ENCODE measurements around the gene CDK8.

- no peak for TF ChIP-seq CTCF (IDR thresholded peaks at IDR 0.05; ENCODE audit: low read depth, low read length, poor library complexity, severe bottlenecking)
- TF ChIP-seq EZH2phosphoT487 (IDR thresholded peaks at IDR 0.05; ENCODE audit: borderline replicate concordance, low read length), result no peak
Observed at GRCh38 chr13:26377038-26377437, 123.1 kb downstream of the CDK8 start.
